ENCODE results near the gene PRPF19.

PRPF19 gene

DNA sequence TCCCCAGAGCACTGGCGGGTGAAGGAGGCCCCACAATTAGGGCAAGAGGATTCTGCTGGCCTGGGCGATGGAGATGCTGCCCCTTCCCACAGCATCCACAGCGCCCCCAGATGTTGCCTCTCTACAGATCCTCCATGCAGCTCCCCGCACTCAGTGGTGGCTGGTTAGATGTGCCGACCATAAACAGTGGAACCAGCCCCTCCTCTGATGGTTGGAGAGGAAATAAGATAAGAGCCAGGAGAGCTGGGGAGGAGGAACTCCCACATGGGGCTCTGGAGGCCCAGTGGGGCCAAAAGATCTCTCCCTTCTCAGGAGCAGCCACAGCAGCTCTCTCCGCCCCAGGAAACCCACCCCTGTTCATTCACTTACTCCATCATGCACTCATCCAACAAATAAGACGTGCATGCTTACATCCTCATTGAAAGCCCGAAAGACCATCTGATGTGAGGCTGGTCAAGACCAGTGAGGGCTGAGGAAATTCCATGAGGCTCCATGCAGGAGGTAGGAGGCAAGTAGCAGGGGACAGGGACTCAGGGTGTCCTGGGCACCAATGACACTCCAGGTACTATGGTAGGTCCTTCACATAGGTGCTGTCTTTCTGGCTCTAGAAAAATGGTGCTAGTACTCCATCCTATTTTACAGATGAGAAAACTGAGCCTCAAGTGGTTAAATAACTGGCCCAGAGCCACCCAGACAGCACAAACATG is 52.1 kb downstream of the PRPF19 start:
- H3K4me3 ChIP-seq (ENCODE audit: low read depth, low read length): no peak overlapping the region
- TF ChIP-seq, protein P1, sequence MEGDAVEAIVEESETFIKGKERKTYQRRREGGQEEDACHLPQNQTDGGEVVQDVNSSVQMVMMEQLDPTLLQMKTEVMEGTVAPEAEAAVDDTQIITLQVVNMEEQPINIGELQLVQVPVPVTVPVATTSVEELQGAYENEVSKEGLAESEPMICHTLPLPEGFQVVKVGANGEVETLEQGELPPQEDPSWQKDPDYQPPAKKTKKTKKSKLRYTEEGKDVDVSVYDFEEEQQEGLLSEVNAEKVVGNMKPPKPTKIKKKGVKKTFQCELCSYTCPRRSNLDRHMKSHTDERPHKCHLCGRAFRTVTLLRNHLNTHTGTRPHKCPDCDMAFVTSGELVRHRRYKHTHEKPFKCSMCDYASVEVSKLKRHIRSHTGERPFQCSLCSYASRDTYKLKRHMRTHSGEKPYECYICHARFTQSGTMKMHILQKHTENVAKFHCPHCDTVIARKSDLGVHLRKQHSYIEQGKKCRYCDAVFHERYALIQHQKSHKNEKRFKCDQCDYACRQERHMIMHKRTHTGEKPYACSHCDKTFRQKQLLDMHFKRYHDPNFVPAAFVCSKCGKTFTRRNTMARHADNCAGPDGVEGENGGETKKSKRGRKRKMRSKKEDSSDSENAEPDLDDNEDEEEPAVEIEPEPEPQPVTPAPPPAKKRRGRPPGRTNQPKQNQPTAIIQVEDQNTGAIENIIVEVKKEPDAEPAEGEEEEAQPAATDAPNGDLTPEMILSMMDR (IDR thresholded peaks at IDR 0.05; ENCODE audit: low read depth, low read length): no peak

GRCh38 chr11:60852982-60853950 is 53.1 kb downstream of the PRPF19 start:
- Histone ChIP-seq H3K9me3 (ENCODE audit: severe bottlenecking) (no peaks in the 10 kb centered on the region), H3K36me3 (peaks cover 7% of the 10 kb centered on the region), H3K4me3 (ENCODE audit: low read depth, low read length) (no peak overlapping the region), H3K27me3 (ENCODE audit: insufficient read depth, low read depth, severe bottlenecking) (no peaks in the 10 kb centered on the region), H3K27ac (no peak overlapping the region)
- TF ChIP-seq, protein P1 (IDR thresholded peaks at IDR 0.05; ENCODE audit: low read depth, low read length): no peak
- no peak for DNase-seq

More for the DNA sequence above, 52.1 kb downstream of the PRPF19 start:
- peaks cover 7% of the 10 kb centered on the region for H3K36me3 ChIP-seq
- H3K27me3 ChIP-seq (ENCODE audit: insufficient read depth, low read depth, severe bottlenecking): no peaks in the 10 kb centered on the region
- no peaks in the 10 kb centered on the region for H3K9me3 ChIP-seq (ENCODE audit: severe bottlenecking)
- no peak for DNase-seq
- no peak overlapping the region for H3K27ac ChIP-seq

DNA sequence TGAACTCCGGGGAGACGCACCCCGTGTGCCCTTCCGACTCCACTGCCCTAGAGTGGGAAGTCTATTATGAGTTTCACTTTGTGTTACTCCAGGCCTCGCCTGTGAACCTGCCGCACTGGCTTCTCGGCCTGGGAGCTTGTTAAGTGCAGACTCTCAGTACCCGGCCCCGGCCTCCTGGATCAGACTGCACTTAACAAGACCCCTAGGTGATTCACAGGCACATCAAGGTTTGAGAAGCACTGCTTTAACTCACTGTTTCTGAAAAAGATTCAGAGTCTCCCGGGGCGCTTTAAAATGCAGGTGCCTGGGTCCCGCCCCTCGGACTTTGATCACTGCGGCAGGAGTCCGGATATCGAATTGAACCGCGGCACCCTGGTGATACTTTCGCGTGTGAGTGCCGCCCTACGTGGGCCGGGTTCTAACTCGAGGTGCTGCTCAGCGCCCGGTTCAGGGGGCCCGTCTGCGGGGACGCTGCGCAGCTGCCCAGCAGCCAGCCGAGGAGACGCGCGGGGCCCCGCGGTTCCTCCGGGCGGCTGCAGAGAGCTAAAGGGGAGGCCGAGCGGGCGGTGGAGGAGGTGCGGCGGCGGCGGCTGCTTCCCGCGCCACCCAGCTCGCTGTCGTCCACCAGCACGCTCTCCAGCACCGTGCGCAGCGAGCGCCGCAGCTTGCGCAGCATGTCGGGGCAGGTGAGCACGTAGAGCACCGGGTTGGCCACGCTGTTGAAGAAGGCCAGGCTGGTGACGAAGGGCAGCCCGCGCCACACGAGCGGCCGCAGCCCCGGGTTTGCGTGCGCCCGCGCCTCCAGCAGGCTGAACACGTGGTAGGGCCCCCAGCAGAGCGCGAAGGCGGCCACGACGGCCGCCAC is 54.0 kb downstream of the PRPF19 start:
- Histone ChIP-seq H3K36me3 (peaks cover 7% of the 10 kb centered on the region), H3K4me3 (ENCODE audit: low read depth, low read length) (no peak overlapping the region), H3K9me3 (ENCODE audit: severe bottlenecking) (no peaks in the 10 kb centered on the region), H3K27me3 (ENCODE audit: insufficient read depth, low read depth, severe bottlenecking) (no peaks in the 10 kb centered on the region), H3K27ac (no peak overlapping the region)
- DNase-seq: no peak
- TF ChIP-seq, protein P1 (IDR thresholded peaks at IDR 0.05; ENCODE audit: low read depth, low read length): no peak

GRCh38 chr11:60851327-60852104 is 54.9 kb downstream of the PRPF19 start:
- no peaks in the 10 kb centered on the region for H3K27me3 ChIP-seq (ENCODE audit: insufficient read depth, low read depth, severe bottlenecking)
- H3K36me3 ChIP-seq: peaks cover 7% of the 10 kb centered on the region
- no peak for DNase-seq
- H3K4me3 ChIP-seq (ENCODE audit: low read depth, low read length): no peak overlapping the region
- H3K27ac ChIP-seq: no peak overlapping the region
- H3K9me3 ChIP-seq (ENCODE audit: severe bottlenecking): no peaks in the 10 kb centered on the region
- TF ChIP-seq, protein P1 (IDR thresholded peaks at IDR 0.05; ENCODE audit: low read depth, low read length): no peak
